ENCODE data around the gene TACC3. TPM values are rescaled to one million over a fixed set of nuclear protein-coding genes. Genes with fewer than 3 reads are reported as not detected.

Gene TACC3
- total RNA-seq, 1 experiment from 2014 or later = 156 TPM

- Mint-ChIP-seq H3K36me3 (ENCODE audit: insufficient read depth in 1 of 3, low read depth in 3 of 3) (no peaks in the 10 kb centered on the region), H3K4me3 (no peak overlapping the region; a peak in 1 of 5 replicates), H3K9me3 (no peaks in the 10 kb centered on the region), H3K27me3 (ENCODE audit: low read depth) (no peaks in the 10 kb centered on the region), H3K4me1 (peaks cover 0 to 10% of the 10 kb centered on the region in 2 experiments; a peak in 1 of 4 replicates), H3K27ac (no peak overlapping the region)
- no peak overlapping the region for H3K4me2 ChIP-seq (ENCODE audit: insufficient read depth, insufficient read length, low read length)
- no peak overlapping the region for H3K4ac ChIP-seq (ENCODE audit: low read depth, low read length)
- no peak overlapping the region for H3K14ac ChIP-seq (ENCODE audit: insufficient read depth, low read length)
- no peak overlapping the region for H2BK15ac ChIP-seq (ENCODE audit: low read depth, low read length)
- H3K56ac ChIP-seq (ENCODE audit: insufficient read length, low read depth, low read length) = no peak overlapping the region
- no peak overlapping the region for H2BK12ac ChIP-seq (ENCODE audit: insufficient read length, low read depth, low read length)
- no peaks in the 10 kb centered on the region for H3K4me1 ChIP-seq (ENCODE audit: insufficient read depth, low read length)
- H3K9ac ChIP-seq (ENCODE audit: extremely low read depth, insufficient read length, low read length) = no peak overlapping the region
- DNase-seq = no peak
- H3K18ac ChIP-seq (ENCODE audit: insufficient read length, low read depth, low read length) = no peak overlapping the region
- H4K5ac ChIP-seq (ENCODE audit: insufficient read length, low read depth, low read length) = no peak overlapping the region
- no CpG with 5 or more reads among the region's 31 CpGs for WGBS (ENCODE audit: extremely low coverage, insufficient read length, low lambda C conversion rate)
- no peak overlapping the region for H3T11ph ChIP-seq (ENCODE audit: low read length)
- H2BK20ac ChIP-seq (ENCODE audit: low read depth, low read length, poor library complexity, severe bottlenecking) = no peak overlapping the region
- H4K20me1 ChIP-seq (ENCODE audit: control insufficient read depth, insufficient read depth, insufficient read length) = no peaks in the 10 kb centered on the region
- no peak overlapping the region for H2AK5ac ChIP-seq (ENCODE audit: insufficient read length, low read length)
- H3K9me3 ChIP-seq (ENCODE audit: control insufficient read depth, low read depth, low read length) = no peaks in the 10 kb centered on the region
- H3K23me2 ChIP-seq (ENCODE audit: insufficient read length, low read depth, low read length, poor library complexity, severe bottlenecking) = no peaks in the 10 kb centered on the region
- no peak overlapping the region for H3K23ac ChIP-seq (ENCODE audit: insufficient read length, low read depth, low read length)
- H4K91ac ChIP-seq (ENCODE audit: insufficient read length, low read depth, low read length) = no peak overlapping the region
- TF ChIP-seq CTCF (conservative IDR thresholded peaks at IDR 0.05) = no peak
- H2BK5ac ChIP-seq (ENCODE audit: insufficient read length, low read length) = no peak overlapping the region
- no peaks in the 10 kb centered on the region for H3K27me3 ChIP-seq (ENCODE audit: insufficient read depth, low read length)
- H2AFZ ChIP-seq (ENCODE audit: low read length) = no peak overlapping the region
- no peak overlapping the region for H3K27ac ChIP-seq (ENCODE audit: insufficient read length, low read depth, low read length)
- H3K79me1 ChIP-seq (ENCODE audit: insufficient read depth, low read depth, low read length, poor library complexity, severe bottlenecking) = no peaks in the 10 kb centered on the region
- no peak overlapping the region for H4K8ac ChIP-seq (replicated peaks; ENCODE audit: insufficient read length, low read depth, low read length)
- no peak overlapping the region for H2BK120ac ChIP-seq (ENCODE audit: low read depth, low read length, poor library complexity, severe bottlenecking)
- no peaks in the 10 kb centered on the region for H3K79me2 ChIP-seq (ENCODE audit: insufficient read depth, low read length)
These were observed 30.0 kb downstream of the TACC3 start for GRCh38 chr4:1751155-1751918.
